ENCODE measurements around the gene PPP1CA.

- peak in 2 of 5 experiments; percentile 46 to 63 for TF ChIP-seq CTCF (IDR thresholded peaks at IDR 0.05)
- peak; percentile 42 to 84 for TF ChIP-seq POLR2A (IDR thresholded peaks at IDR 0.05)
These were observed 19.2 kb upstream of the PPP1CA start for GRCh38 chr11:67420646-67421429.
